Activated CD8-positive, alpha-beta memory T cell treated with anti-CD3 and anti-CD28 coated beads, Interleukin-2, amount 50 U/mL, for 48 hours (primary cell): ENCODE results near the gene MCF2.

Source experiments
- DNase-seq: peaks from one replicate; pipeline ENCODE4 v3.0.0-alpha.2; 2020

Gene MCF2

GRCh38 chrX:139581068-139581467, 126.9 kb downstream of the MCF2 start:
- no peak for DNase-seq

- no peak for DNase-seq
Observed at GRCh38 chrX:139566981-139567380, 141.0 kb downstream of the MCF2 start.

- DNase-seq = no peak
Observed at GRCh38 chrX:139563251-139563650, 144.7 kb downstream of the MCF2 start.

GRCh38 chrX:139560221-139560620, 147.7 kb downstream of the MCF2 start:
- DNase-seq = no peak

- no peak for DNase-seq
Observed at GRCh38 chrX:139559383-139560042, 148.5 kb downstream of the MCF2 start.

- no peak for DNase-seq
Observed at GRCh38 chrX:139554991-139555675, 152.8 kb downstream of the MCF2 start.

GRCh38 chrX:139554376-139554775, 153.6 kb downstream of the MCF2 start:
- DNase-seq = no peak

- no peak for DNase-seq
Observed at GRCh38 chrX:139544591-139544990, 163.4 kb downstream of the MCF2 start.

- no peak for DNase-seq
Observed at GRCh38 chrX:139543920-139544319, 164.0 kb downstream of the MCF2 start.

- no peak for DNase-seq
Observed at GRCh38 chrX:139542652-139543051, 165.3 kb downstream of the MCF2 start.

- DNase-seq = no peak
Observed at GRCh38 chrX:139538907-139539790, 168.8 kb downstream of the MCF2 start.

- no peak for DNase-seq
Observed at GRCh38 chrX:139533444-139533843, 174.5 kb downstream of the MCF2 start.

- no peak for DNase-seq
Observed at GRCh38 chrX:139532834-139533233, 175.1 kb downstream of the MCF2 start.
